Tongue (tissue), 2 donors: Measurements from ENCODE around the gene CXCL10. TPM values are rescaled to one million over a fixed set of nuclear protein-coding genes. Genes with fewer than 3 reads are reported as not detected.
"Not testable (repeated sequence)": the region's sequence is repeated elsewhere in the genome, so short reads cannot be mapped to it uniquely, and the experiment has no call there.

ENCODE experiments used
- DNase-seq: peaks from one replicate; pipeline ENCODE4 v3.0.0-alpha.2; 2015
- total RNA-seq: library from RNA; depleted of rRNA; stranded (reverse); fragments of >200 nt; gene quantifications from one replicate; pipeline ENCODE4 v1.2.3, GENCODE V29; 2014

CXCL10 gene
- total RNA-seq, 1 donor from 2014 or later = not detected

- DNase-seq = no peak
Observed at GRCh38 chr4:76024065-76024464, 768 bp upstream of the CXCL10 start.

GRCh38 chr4:76022677-76023076 is 620 bp downstream of the CXCL10 start:
- no peak for DNase-seq

- DNase-seq = no peak
Observed at GRCh38 chr4:76022031-76022430, 1.3 kb downstream of the CXCL10 start.

GRCh38 chr4:76017056-76017686 is 6.1 kb downstream of the CXCL10 start:
- no peak for DNase-seq

- no peak for DNase-seq
Observed at GRCh38 chr4:76016393-76016792, 6.9 kb downstream of the CXCL10 start.

GRCh38 chr4:76013540-76013939 is 9.8 kb downstream of the CXCL10 start:
- DNase-seq = no peak

- DNase-seq = no peak
Observed at GRCh38 chr4:76012388-76012801, 10.9 kb downstream of the CXCL10 start.

- peak; percentile 88 for DNase-seq
Observed at GRCh38 chr4:76011700-76012387, 11.5 kb downstream of the CXCL10 start.

- no peak for DNase-seq
Observed at GRCh38 chr4:76011018-76011670, 12.2 kb downstream of the CXCL10 start.

GRCh38 chr4:76010576-76010975 is 12.7 kb downstream of the CXCL10 start:
- DNase-seq = no peak

- no peak for DNase-seq
Observed at GRCh38 chr4:76009311-76009710, 14.0 kb downstream of the CXCL10 start.

GRCh38 chr4:76007089-76007862 is 16.0 kb downstream of the CXCL10 start, which contains the start of gene CXCL9:
CXCL9 (minus strand) TSS chr4:76007509; CDS start chr4:76007449, 60 bp downstream.
- no peak for DNase-seq

GRCh38 chr4:76003620-76004019 is 19.7 kb downstream of the CXCL10 start:
- no peak for DNase-seq

GRCh38 chr4:76003035-76003434 is 20.3 kb downstream of the CXCL10 start:
- DNase-seq = no peak

- no peak for DNase-seq
Observed at GRCh38 chr4:76002176-76002575, 21.1 kb downstream of the CXCL10 start.

GRCh38 chr4:76001700-76002099 is 21.6 kb downstream of the CXCL10 start:
- DNase-seq = no peak

- no peak for DNase-seq
Observed at GRCh38 chr4:76000279-76000678, 23.0 kb downstream of the CXCL10 start.

GRCh38 chr4:75998525-75999147 is 24.7 kb downstream of the CXCL10 start:
- DNase-seq = not testable (repeated sequence)

- DNase-seq = no peak
Observed at GRCh38 chr4:75997946-75998345, 25.4 kb downstream of the CXCL10 start.

GRCh38 chr4:75997081-75997480 is 26.2 kb downstream of the CXCL10 start:
- no peak for DNase-seq

- peak; percentile 79 for DNase-seq
Observed at GRCh38 chr4:75995727-75996126, 27.6 kb downstream of the CXCL10 start.

GRCh38 chr4:75992462-75992861 is 30.8 kb downstream of the CXCL10 start:
- no peak for DNase-seq
